Measurements from ENCODE around the gene VKORC1L1. TPM values are rescaled to one million over a fixed set of nuclear protein-coding genes. Genes with fewer than 3 reads are reported as not detected.
A peak's percentile ranks its signal among the peaks of the same experiment; 100 is the strongest.
"Not testable (repeated sequence)": the region's sequence is repeated elsewhere in the genome, so short reads cannot be mapped to it uniquely, and the experiment has no call there.

Gene VKORC1L1
- total RNA-seq (2021; fragmentation: NEBNext Ultra II Directional; extraction: Animal tissue kit (Norgen Biotek cat#: 25700)) = 10 to 100 TPM; 33.9 to 46.0 (median 43.1) TPM
- long read RNA-seq, full-length matches to known transcripts = 13 of 31 reads
- long read RNA-seq, partial matches to known transcripts = 0 of 31 reads
- long read RNA-seq, other reads (novel, unspliced or antisense) = 18 of 31 reads

DNA sequence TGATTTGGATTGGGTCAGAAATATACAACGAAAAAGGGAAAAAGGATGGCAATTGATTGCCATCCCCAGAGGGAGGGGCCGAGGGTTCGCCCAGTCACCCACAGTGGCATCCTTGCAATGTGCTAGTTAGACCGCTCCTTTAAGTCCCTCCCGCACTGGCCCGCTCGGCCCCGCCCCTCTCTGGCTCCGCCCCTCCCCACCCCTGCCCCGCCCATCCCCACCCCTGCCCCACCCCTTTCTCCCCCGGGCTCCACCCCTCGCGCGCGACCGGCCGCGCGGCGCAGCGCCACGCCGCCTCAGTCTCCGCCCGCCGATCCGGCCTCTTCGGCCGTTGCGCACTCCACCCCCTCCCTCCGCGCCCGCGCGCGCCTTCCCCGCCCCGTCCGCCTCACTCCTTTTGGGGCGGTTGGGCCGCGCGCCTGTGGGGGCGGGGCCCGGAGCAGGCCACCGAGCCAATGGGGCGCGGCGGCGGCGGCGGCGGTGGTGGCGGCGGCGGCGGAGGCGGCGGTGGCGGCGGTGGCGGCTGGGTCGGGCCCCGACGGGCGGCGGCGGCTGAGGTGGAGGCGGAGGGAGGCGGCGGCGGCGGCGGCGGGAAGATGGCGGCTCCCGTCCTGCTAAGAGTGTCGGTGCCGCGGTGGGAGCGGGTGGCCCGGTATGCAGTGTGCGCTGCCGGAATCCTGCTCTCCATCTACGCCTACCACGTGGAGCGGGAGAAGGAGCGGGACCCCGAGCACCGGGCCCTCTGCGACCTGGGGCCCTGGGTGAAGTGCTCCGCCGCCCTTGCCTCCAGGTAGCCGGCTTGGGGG lies at the start of gene VKORC1L1:
Gene VKORC1L1, plus strand, starts transcription at position 299 of the 806 bp plus-strand sequence. Its CDS starts 298 bp downstream, at position 597.
- TF ChIP-seq, protein P1, sequence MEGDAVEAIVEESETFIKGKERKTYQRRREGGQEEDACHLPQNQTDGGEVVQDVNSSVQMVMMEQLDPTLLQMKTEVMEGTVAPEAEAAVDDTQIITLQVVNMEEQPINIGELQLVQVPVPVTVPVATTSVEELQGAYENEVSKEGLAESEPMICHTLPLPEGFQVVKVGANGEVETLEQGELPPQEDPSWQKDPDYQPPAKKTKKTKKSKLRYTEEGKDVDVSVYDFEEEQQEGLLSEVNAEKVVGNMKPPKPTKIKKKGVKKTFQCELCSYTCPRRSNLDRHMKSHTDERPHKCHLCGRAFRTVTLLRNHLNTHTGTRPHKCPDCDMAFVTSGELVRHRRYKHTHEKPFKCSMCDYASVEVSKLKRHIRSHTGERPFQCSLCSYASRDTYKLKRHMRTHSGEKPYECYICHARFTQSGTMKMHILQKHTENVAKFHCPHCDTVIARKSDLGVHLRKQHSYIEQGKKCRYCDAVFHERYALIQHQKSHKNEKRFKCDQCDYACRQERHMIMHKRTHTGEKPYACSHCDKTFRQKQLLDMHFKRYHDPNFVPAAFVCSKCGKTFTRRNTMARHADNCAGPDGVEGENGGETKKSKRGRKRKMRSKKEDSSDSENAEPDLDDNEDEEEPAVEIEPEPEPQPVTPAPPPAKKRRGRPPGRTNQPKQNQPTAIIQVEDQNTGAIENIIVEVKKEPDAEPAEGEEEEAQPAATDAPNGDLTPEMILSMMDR (IDR thresholded peaks at IDR 0.05) = no peak
- DNase-seq = peak; percentile 89
- H3K4me3 Mint-ChIP-seq = peak within 1 kb of the TSS; percentile 94
- H3K27me3 Mint-ChIP-seq (ENCODE audit: insufficient read depth) = no peaks in the 10 kb centered on the region
- H3K4me1 Mint-ChIP-seq (ENCODE audit: low read depth) = peaks cover 31% of the 10 kb centered on the region
- H3K27ac Mint-ChIP-seq = peak within 1 kb of the TSS; percentile 88
- H3K36me3 Mint-ChIP-seq (ENCODE audit: low read depth) = no peaks in the 10 kb centered on the region
- H3K9me3 Mint-ChIP-seq = no peaks in the 10 kb centered on the region

DNA sequence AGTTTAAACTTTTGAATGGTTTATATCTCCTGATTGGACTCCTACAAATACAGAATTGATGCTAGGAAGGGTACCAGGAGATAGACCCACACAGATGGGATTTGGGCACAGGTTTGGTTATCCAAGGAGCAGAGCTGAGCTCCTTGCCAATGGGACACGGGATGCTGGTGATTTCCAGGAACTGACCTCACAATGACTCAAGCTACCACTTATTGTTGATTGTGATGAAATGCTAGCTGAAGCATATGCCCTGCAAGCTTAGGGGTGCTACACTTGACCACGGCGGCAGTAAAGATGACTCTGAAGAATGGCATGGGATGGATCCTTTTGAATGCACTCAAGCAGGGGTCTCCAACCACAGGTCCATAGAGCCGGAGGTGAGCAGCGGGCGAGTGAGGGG lies 45.5 kb upstream of the VKORC1L1 start:
- H3K27ac Mint-ChIP-seq = no peak overlapping the region
- peaks cover 6% of the 10 kb centered on the region; the same call in 1 of the 2 replicates for H3K4me1 Mint-ChIP-seq (ENCODE audit: low read depth)
- H3K36me3 Mint-ChIP-seq (ENCODE audit: low read depth) = no peaks in the 10 kb centered on the region
- DNase-seq = no peak
- TF ChIP-seq, protein P1 (IDR thresholded peaks at IDR 0.05) = no peak
- no peaks in the 10 kb centered on the region for H3K9me3 Mint-ChIP-seq
- peaks cover 9% of the 10 kb centered on the region for H3K27me3 Mint-ChIP-seq (ENCODE audit: insufficient read depth)
- H3K4me3 Mint-ChIP-seq = no peak overlapping the region

DNA sequence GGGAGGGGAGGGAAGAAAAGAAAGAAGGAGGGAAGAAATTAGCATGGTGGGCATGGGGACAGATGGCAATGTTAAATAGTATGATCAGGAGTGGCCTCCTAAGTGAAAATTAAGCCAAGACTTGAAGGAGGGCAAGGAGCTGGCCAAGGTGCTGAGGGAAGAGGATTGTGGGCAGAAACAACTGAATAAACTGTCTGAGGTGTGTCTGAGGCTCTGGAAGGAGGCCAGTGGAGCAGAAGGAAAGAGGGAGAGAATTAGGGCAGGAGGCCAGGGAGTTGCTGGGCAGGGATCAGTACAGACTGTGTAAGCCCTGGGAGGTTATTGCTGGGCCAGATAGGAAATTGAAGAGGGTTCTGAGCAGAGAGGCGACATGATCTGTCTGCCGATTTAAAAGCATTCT lies 40.6 kb upstream of the VKORC1L1 start:
- Mint-ChIP-seq H3K4me3 (no peak overlapping the region), H3K4me1 (ENCODE audit: low read depth) (peaks cover 10% of the 10 kb centered on the region), H3K36me3 (ENCODE audit: low read depth) (no peaks in the 10 kb centered on the region), H3K27me3 (ENCODE audit: insufficient read depth) (peaks cover 7% of the 10 kb centered on the region), H3K9me3 (no peaks in the 10 kb centered on the region), H3K27ac (no peak overlapping the region)
- DNase-seq = peak; percentile 15
- TF ChIP-seq, protein P1 (IDR thresholded peaks at IDR 0.05) = no peak

DNA sequence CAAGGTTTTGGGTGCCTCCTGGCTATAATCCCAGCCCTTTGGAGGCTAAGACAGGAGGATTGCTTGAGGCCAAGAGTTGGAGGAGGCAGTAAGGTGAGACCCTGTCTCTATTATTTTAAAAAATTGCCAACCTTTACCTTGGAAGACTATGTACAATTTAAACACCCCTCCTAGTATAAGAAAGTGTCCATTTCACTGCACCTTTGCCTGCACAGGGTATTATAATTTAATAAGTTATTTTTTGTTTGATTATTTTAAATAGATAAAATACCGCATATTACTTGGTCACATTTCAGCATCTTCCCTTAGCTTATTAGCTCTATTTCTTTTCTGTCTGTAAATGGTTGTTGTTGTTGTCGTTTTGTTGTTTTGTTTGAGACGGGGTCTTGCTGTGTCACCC lies 36.2 kb upstream of the VKORC1L1 start:
- DNase-seq; H3K27me3 Mint-ChIP-seq (ENCODE audit: insufficient read depth); H3K4me1 Mint-ChIP-seq (ENCODE audit: low read depth); H3K4me3 Mint-ChIP-seq; H3K9me3 Mint-ChIP-seq; H3K36me3 Mint-ChIP-seq (ENCODE audit: low read depth); H3K27ac Mint-ChIP-seq: not testable (repeated sequence)

- not testable (repeated sequence) for H3K9me3 Mint-ChIP-seq; H3K36me3 Mint-ChIP-seq (ENCODE audit: low read depth); H3K27me3 Mint-ChIP-seq (ENCODE audit: insufficient read depth); H3K4me3 Mint-ChIP-seq; H3K4me1 Mint-ChIP-seq (ENCODE audit: low read depth); H3K27ac Mint-ChIP-seq
- peak; percentile 17 for DNase-seq
These were observed 35.3 kb upstream of the VKORC1L1 start for GRCh38 chr7:65837541-65837956.

DNA sequence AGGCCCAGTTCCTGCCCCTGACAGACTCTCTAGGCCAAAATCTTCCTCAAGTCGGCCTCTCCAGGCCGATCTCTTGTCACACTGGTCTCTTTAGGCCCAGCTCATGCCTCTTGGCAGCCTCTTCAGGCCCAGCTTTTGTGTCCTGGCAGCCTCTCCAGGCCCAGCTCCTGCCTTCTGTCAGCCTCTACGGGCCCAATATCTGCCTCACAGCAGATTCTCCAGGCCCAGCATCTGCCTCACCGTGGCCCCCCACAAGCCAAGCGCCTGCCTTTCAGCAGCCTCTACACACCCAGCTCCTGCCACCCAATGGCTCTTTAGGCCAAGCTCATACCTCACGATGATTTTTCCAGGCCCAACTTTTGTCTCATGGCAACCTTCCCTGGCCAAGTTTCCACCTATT lies 33.0 kb upstream of the VKORC1L1 start:
- H3K27ac Mint-ChIP-seq = no peak overlapping the region

More for the DNA sequence above, 33.0 kb upstream of the VKORC1L1 start:
- Mint-ChIP-seq H3K9me3 (no peaks in the 10 kb centered on the region), H3K4me3 (no peak overlapping the region), H3K36me3 (ENCODE audit: low read depth) (no peaks in the 10 kb centered on the region), H3K4me1 (ENCODE audit: low read depth) (peaks cover 10% of the 10 kb centered on the region), H3K27me3 (ENCODE audit: insufficient read depth) (no peaks in the 10 kb centered on the region; the same call in none of the 2 replicates)
- TF ChIP-seq, protein P1 (IDR thresholded peaks at IDR 0.05) = no peak
- no peak for DNase-seq

Measured in HFFc6 (cell line).